Measurements from ENCODE around the gene SFMBT1.
"Not testable (repeated sequence)": the region's sequence is repeated elsewhere in the genome, so short reads cannot be mapped to it uniquely, and the experiment has no call there.

SFMBT1 gene

GRCh38 chr3:53035018-53035417 lies 10.9 kb downstream of the SFMBT1 start:
- not testable (repeated sequence) for DNase-seq

GRCh38 chr3:53034411-53034810 lies 11.5 kb downstream of the SFMBT1 start:
- not testable (repeated sequence) for DNase-seq

GRCh38 chr3:53032609-53033008 lies 13.3 kb downstream of the SFMBT1 start:
- DNase-seq: no peak

- DNase-seq: peak; percentile 40
Observed at GRCh38 chr3:53030619-53031449, 15.0 kb downstream of the SFMBT1 start.

DNA sequence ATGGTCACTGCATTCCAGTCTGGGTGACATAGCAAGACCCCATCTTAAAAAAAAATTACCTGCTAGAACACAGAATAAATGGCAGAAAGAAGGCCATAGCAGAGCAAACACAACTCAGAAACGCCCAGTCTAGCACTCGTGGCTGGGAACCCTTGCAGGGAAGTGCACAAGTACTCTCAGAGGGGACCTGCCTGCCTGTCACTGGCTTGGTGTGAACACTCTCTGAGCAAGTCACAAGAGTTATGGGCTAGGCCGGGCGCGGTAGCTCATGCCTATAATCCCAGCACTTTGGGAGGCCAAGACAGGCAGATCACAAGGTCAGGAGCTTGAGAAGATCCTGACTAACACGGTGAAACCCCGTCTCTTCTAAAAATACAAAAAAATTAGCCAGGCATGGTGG lies 17.2 kb downstream of the SFMBT1 start:
- DNase-seq: no peak

- DNase-seq: no peak
Observed at GRCh38 chr3:53027254-53027844, 18.5 kb downstream of the SFMBT1 start.

GRCh38 chr3:53026382-53027162 lies 19.3 kb downstream of the SFMBT1 start:
- DNase-seq: no peak

GRCh38 chr3:53024315-53024714 lies 21.6 kb downstream of the SFMBT1 start:
- DNase-seq: no peak

GRCh38 chr3:53023072-53023823 lies 22.6 kb downstream of the SFMBT1 start:
- no peak for DNase-seq

- no peak for DNase-seq
Observed at GRCh38 chr3:53022647-53023046, 23.2 kb downstream of the SFMBT1 start.

DNA sequence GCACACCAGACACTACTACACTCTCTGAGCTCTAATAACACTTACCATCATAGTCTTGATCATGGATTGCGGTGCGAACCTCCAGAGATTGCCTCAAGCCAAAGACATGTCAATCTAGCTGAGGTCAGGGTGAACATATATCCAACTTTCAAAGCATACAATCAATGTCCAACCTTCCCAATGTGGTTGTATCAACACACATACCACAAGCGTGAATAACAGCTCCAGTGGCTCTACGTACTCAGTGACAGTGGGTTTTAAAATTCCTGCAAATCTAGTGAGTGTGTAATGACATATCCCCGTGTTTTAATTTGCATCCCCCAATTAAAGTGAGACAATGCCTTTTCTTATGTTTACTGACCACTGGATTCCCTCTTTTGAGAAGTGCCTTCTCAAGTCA lies 29.6 kb downstream of the SFMBT1 start:
- no peak for DNase-seq

DNA sequence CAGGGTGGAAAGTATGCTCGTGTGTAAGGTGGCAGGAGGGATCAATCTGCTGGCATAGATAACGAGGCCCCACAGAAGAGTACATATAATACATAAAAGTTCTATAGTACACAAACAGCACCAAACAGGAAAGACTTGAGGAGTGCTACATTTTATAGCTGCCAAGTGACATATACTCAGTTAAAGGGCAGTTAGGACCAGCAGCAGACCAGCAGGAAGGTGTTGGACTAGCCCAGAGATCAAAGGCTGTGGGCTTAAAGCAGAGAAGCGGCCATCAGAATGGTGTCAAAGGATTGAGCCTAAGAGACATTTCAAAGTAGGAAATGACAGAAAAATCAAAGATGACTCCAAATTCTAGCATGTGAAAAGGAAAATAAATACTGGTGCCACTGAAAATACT lies 34.5 kb downstream of the SFMBT1 start:
- no peak for DNase-seq

DNA sequence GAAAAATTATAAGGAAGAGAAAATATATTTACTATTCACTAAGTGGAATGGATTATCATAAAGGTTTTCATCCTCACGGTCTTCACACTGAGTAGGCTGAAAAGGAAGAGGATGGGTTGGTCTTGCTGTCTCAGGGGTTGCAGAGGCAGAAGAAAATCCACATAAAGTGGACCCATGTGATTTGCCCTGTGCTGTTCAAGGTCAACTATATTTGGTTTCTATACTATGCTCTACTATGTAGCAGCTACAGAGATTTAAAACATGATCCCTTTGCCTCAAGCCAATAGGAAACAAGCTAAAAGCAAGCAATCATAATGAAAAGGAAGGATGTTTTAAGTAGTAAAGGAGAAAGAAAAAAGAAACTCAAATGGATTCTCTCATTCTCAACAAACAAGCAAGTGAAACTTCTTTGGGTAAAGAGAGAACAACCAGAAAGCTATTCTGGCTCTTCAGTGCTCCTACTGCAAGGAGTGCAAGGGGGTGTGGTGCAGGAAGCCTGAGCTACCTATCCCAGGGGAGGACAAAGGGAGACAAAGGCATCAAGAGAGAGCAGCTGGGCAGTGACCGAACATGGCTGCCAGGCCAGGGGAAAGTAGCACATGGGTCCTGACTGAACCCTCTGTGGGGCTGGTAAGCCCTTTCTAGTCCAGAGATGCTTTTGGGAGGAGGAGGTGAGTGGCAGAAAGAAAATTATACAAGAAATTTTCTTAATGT lies 35.9 kb downstream of the SFMBT1 start:
- no peak for DNase-seq

GRCh38 chr3:53008932-53009331 lies 36.9 kb downstream of the SFMBT1 start:
- DNase-seq: no peak

DNA sequence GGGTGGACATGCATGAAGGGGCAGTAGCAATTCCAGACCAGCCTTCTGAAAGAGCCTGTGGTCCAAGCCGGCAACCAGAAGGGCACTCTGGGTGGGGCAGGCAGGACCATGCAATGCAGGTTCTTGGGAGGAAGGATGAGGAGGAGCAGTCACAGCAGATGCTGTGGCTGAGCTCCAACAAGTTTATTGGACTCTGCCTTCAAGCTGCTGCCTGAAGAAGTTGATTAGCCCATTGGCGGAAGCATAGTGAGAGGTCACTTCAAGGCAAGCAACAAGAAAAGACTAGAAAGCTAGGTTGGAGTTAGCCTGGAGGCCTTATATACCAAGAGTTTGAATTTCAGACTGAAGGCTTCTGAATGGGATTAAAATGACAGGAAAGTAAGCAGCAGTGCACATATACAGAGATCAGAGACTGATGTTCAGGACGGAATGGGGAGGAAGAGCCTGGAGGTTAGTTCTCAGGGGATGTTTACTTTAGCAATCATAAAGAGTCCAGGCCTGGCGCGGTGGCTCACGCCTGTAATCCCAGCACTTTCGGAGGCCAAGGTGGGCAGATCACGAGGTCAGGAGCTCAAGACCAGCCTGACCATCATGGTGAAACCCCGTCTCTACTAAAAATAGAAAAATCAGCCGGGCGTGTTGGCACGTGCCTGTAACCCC lies 39.9 kb downstream of the SFMBT1 start:
- no peak for DNase-seq

GRCh38 chr3:53005338-53005737 lies 40.5 kb downstream of the SFMBT1 start:
- DNase-seq: no peak

DNA sequence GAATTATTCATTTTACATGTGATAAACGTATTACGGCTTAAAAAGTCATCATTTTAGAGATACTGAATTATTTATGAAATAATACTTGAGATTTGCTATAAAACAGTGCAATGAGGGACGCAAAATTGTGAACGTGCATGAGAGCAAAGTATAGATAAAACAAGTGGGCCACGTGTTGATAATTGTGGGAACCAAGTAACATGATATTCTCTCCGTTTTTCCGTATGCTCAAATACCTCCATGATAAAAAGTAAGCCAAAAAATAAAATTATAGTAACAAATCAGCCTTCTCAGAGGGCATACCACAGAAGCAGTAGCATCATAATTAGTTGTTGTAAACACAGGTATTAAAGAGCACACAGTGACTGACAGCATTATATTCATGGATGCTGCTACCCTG lies 42.6 kb downstream of the SFMBT1 start:
- DNase-seq: no peak

DNA sequence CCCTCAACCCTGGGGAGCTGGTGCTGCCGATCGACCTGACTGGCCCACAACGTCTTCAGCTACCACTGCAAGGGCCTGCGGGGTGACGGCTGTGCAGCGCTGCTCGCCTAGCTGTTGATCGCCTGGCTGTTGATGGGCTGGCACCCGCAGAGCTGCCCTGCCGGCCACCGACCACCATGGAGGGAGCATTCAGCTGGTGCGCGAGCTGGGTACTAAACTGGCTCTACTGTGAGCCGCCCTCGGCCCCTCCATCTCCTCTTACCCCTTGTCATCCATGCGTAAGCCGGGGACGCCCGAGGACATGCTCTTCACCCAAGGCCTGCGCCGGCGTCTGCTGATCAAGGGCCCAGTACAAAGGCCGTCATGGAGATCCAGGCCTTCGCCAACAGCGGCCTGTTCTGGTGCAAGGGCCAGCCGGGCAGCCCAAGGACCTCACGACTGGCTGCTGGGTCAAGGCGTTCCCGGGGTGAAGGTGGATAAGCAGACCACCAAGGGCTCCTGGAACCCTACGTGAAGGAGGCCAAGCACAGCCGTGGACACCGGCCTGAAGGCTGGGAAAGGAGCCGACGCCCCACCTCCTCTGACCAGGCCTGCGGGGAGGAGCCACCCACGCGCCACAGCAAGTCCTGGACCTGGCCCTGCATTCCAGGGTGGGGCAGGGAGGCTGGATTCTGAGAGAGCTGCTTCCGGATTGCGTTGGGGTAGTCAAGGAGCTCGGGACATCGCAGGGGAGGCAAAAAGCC lies 46.9 kb downstream of the SFMBT1 start:
- no peak for DNase-seq

GRCh38 chr3:52990637-52991036 lies 55.2 kb downstream of the SFMBT1 start:
- DNase-seq: no peak

DNA sequence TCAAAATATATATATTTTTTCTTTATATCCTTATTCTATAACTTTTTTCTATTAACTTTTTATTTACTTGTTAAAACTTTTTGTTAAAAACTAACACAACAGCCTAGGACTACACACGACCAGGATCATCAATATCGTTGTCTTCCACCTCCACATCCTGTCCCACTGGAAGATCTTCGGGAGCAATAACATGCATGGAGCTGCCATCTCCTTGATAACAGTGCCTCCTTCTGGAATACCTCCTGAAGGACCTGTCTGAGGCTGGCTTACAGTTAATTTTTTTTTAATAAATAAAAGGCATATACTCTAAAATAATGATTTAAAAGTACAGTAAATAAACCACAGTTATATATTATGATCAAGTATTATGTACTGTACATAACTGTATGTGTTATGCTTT lies 58.9 kb downstream of the SFMBT1 start:
- no peak for DNase-seq

GRCh38 chr3:52986049-52986448 lies 59.8 kb downstream of the SFMBT1 start:
- no peak for DNase-seq

Measured in activated gamma-delta T cell treated with Interleukin-2 at 50 U/mL for 16 hours (primary cell).